ENCODE measurements around the gene HIC1. TPM values are rescaled to one million over a fixed set of nuclear protein-coding genes. Genes with fewer than 3 reads are reported as not detected.

HIC1 gene
- total and polyA plus RNA-seq, 2 experiments from 2014 or later, result 9.4 to 10.2 TPM

DNA sequence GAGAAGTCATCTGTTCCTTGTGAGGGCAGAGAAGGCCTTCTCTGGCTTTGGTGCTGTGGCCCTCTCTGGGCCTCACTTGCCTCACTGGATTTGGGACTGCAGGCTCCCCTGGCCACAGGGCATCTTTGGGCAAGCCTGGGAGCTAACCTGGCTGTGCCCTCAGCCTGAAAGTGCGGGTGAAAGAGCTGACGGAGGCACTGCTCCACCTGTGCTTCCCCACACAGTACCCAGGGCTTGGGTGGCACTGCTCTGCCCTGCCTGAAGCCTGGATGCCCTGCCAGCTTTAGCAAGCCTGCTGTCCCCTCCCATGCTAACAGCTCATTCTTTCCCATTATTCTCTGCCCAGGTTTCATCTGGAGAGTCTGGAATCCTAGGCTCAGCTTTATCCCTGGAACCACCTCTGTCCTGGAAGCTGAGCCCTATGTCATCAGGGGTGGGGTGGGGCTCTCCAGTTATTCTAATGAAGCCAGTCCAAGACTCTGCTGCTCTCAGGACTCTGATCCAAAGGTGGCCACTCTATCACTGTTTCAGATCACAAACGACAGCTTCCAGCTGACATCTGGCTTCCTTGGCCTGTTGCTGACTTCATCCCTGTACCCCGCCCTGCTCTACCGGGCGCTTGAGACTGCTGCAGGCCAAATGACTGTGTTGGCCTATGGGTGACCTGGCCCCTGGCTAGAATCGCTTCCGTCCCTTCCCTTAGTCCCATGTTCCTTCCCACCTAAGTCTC is 29.3 kb downstream of the HIC1 start:
- Histone ChIP-seq H3K27ac (peak overlapping the region; percentile 92), H3K9me2 (replicated peaks; ENCODE audit: insufficient read depth) (no peaks in the 10 kb centered on the region), H3K9me3 (ENCODE audit: low read depth) (no peaks in the 10 kb centered on the region), H4K20me1 (ENCODE audit: insufficient read depth, poor library complexity, severe bottlenecking) (no peaks in the 10 kb centered on the region), H3K27me3 (no peaks in the 10 kb centered on the region), H3K4me1 (ENCODE audit: insufficient read depth) (peaks cover 50% of the 10 kb centered on the region), H3K4me2 (peak overlapping the region; percentile 31), H3K36me3 (replicated peaks; ENCODE audit: insufficient read depth, low read depth) (no peaks in the 10 kb centered on the region), H3K79me2 (peaks cover 3% of the 10 kb centered on the region), H2AFZ (no peak overlapping the region), H3K4me3 (no peak overlapping the region)
- WGBS (ENCODE audit: low lambda C conversion rate, missing lambda C conversion rate), result 46% methylated on average over 8 of the region's 8 CpGs
- TF ChIP-seq EZH2phosphoT487 (IDR thresholded peaks at IDR 0.05; ENCODE audit: low read depth, severe bottlenecking, unreplicated experiment) (no peak), EZH2 (IDR thresholded peaks at IDR 0.05; ENCODE audit: borderline replicate concordance) (no peak), CTCF (IDR thresholded peaks at IDR 0.05; ENCODE audit: poor library complexity) (no peak)
- DNase-seq (ENCODE audit: low spot score), result peak; percentile 69

DNA sequence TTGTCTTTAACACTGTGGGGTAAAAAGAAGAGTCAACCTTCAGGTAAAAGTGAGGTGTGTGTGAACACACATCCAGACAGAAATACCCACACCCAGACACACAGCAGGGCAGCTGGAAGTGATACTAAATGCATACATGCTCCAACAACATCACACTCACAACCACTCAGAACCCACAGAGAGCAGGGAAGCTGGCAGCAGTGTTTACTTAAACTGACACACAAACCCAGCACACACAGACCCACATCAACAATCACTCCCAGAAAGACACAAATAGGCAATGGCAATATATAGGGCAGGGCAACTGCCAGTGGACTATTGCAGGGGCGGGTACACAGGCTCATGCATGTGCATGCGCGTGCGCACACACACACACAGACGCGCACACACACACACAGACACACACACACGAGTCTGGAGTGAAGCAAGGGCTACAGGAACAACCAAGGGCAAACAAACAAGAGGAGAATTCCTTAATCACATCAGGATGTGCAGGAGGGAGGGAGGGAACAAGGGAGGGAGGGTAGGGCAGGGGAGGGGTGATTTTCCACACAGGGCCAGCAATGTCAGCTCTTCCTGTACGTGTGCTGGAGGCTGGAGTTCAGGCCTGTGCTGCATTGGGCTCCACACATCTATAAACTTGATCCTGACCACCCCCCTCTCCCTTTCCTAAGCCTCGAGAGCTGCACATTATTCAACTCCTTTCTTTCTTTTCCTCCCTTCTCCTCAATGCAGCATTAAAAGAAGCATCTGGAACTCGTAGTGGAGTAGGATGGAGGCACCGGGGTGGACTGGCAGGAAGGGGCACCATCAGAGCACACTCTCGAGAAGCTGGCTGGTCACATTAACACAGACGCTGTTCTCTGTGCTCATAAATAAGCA is 30.1 kb downstream of the HIC1 start:
- peaks cover 56% of the 10 kb centered on the region for H3K4me1 ChIP-seq (ENCODE audit: insufficient read depth)
- TF ChIP-seq EZH2 (IDR thresholded peaks at IDR 0.05; ENCODE audit: borderline replicate concordance) (no peak), EZH2phosphoT487 (IDR thresholded peaks at IDR 0.05; ENCODE audit: low read depth, severe bottlenecking, unreplicated experiment) (no peak)
- H2AFZ ChIP-seq, result no peak overlapping the region
- peaks cover 3% of the 10 kb centered on the region for H3K79me2 ChIP-seq
- H3K9me2 ChIP-seq (replicated peaks; ENCODE audit: insufficient read depth), result no peaks in the 10 kb centered on the region
- no peaks in the 10 kb centered on the region for H3K9me3 ChIP-seq (ENCODE audit: low read depth)
- peak overlapping the region; percentile 92 for H3K27ac ChIP-seq
- no peaks in the 10 kb centered on the region for H3K27me3 ChIP-seq
- no peaks in the 10 kb centered on the region for H4K20me1 ChIP-seq (ENCODE audit: insufficient read depth, poor library complexity, severe bottlenecking)
- DNase-seq (ENCODE audit: low spot score), result peak; percentile 74
- peak overlapping the region; percentile 31 for H3K4me2 ChIP-seq
- 46% methylated on average over 12 of the region's 13 CpGs for WGBS (ENCODE audit: low lambda C conversion rate, missing lambda C conversion rate)
- no peaks in the 10 kb centered on the region for H3K36me3 ChIP-seq (replicated peaks; ENCODE audit: insufficient read depth, low read depth)
- no peak overlapping the region for H3K4me3 ChIP-seq

DNA sequence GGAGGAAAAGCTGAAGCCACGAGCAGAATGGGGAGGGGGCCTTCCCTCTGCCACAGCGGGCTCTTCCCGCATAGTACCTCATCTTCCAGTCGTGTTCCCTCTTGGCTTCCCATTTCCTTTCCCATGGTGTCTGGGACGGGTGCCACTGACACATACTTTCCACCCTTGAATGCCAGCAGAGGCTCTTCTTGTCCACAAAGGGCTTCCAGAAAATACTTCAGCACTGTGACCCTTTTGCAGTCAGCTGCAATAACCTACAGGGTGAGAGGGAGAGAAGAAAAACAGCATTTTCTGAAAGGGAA is 30.7 kb downstream of the HIC1 start:
- Histone ChIP-seq H3K4me1 (ENCODE audit: insufficient read depth) (peaks cover 61% of the 10 kb centered on the region), H4K20me1 (ENCODE audit: insufficient read depth, poor library complexity, severe bottlenecking) (no peaks in the 10 kb centered on the region), H3K9me2 (replicated peaks; ENCODE audit: insufficient read depth) (no peaks in the 10 kb centered on the region), H3K36me3 (replicated peaks; ENCODE audit: insufficient read depth, low read depth) (no peaks in the 10 kb centered on the region), H3K4me3 (no peak overlapping the region), H2AFZ (no peak overlapping the region), H3K9me3 (ENCODE audit: low read depth) (no peaks in the 10 kb centered on the region), H3K79me2 (peaks cover 3% of the 10 kb centered on the region), H3K27me3 (no peaks in the 10 kb centered on the region), H3K27ac (peak overlapping the region; percentile 92), H3K4me2 (no peak overlapping the region)
- DNase-seq (ENCODE audit: low spot score), result no peak
- TF ChIP-seq EZH2 (IDR thresholded peaks at IDR 0.05; ENCODE audit: borderline replicate concordance), result no peak
- TF ChIP-seq CTCF (IDR thresholded peaks at IDR 0.05; ENCODE audit: poor library complexity), result no peak
- no peak for TF ChIP-seq EZH2phosphoT487 (IDR thresholded peaks at IDR 0.05; ENCODE audit: low read depth, severe bottlenecking, unreplicated experiment)
- WGBS (ENCODE audit: low lambda C conversion rate, missing lambda C conversion rate), result 30% methylated on average over 5 of the region's 5 CpGs

- TF ChIP-seq CTCF (IDR thresholded peaks at IDR 0.05; ENCODE audit: poor library complexity), result no peak
- no peak for TF ChIP-seq EZH2phosphoT487 (IDR thresholded peaks at IDR 0.05; ENCODE audit: low read depth, severe bottlenecking, unreplicated experiment)
- TF ChIP-seq EZH2 (IDR thresholded peaks at IDR 0.05; ENCODE audit: borderline replicate concordance), result no peak
- Histone ChIP-seq H3K4me2 (no peak overlapping the region), H3K27me3 (no peaks in the 10 kb centered on the region), H3K4me3 (no peak overlapping the region), H3K79me2 (peaks cover 3% of the 10 kb centered on the region), H3K9me2 (replicated peaks; ENCODE audit: insufficient read depth) (no peaks in the 10 kb centered on the region), H3K36me3 (replicated peaks; ENCODE audit: insufficient read depth, low read depth) (no peaks in the 10 kb centered on the region), H4K20me1 (ENCODE audit: insufficient read depth, poor library complexity, severe bottlenecking) (no peaks in the 10 kb centered on the region), H3K4me1 (ENCODE audit: insufficient read depth) (peaks cover 64% of the 10 kb centered on the region), H3K27ac (peak overlapping the region; percentile 92), H3K9me3 (ENCODE audit: low read depth) (no peaks in the 10 kb centered on the region), H2AFZ (no peak overlapping the region)
- DNase-seq (ENCODE audit: low spot score), result no peak
- WGBS (ENCODE audit: low lambda C conversion rate, missing lambda C conversion rate), result 83% methylated on average over 3 of the region's 3 CpGs
Measured at GRCh38 chr17:2086306-2086705, 31.4 kb downstream of the HIC1 start.
